Measurements from ENCODE around the gene ABCF3. TPM values are rescaled to one million over a fixed set of nuclear protein-coding genes. Genes with fewer than 3 reads are reported as not detected.

ABCF3 gene
- total RNA-seq, 2 experiments from 2014 or later = 61.3 to 68.7 TPM

GRCh38 chr3:184230081-184230602 is 44.1 kb downstream of the ABCF3 start:
- no peaks in the 10 kb centered on the region for H3K9me3 Mint-ChIP-seq

GRCh38 chr3:184230603-184231528 is 44.9 kb downstream of the ABCF3 start:
- no peak for DNase-seq
- Mint-ChIP-seq H3K4me1 (ENCODE audit: low read depth) (peaks cover 11% of the 10 kb centered on the region), H3K27me3 (peaks cover 33% of the 10 kb centered on the region), H3K36me3 (ENCODE audit: low read depth) (no peaks in the 10 kb centered on the region), H3K9me3 (no peaks in the 10 kb centered on the region), H3K4me3 (peak overlapping the region; percentile 50), H3K27ac (no peak overlapping the region)
- CTCF ChIA-PET = interaction anchor here (0.7 to 1.5 kb wide), 4 partner anchors 12 to 59 kb away, joined by 3 to 6 read pairs (median 4); no protein-coding TSS in a partner anchor
- no peak for TF ChIP-seq CTCF (IDR thresholded peaks at IDR 0.05)
- intact Hi-C loops (cut with micrococcal nuclease) = no loop called here
- no peak for ATAC-seq
- POLR2A ChIA-PET = interaction anchor here (1.3 to 1.7 kb wide), 2 partner anchors 15 to 31 kb away, joined by 5 read pairs; partner anchors contain the start of gene CAMK2N2

More at GRCh38 chr3:184230081-184230602, 44.1 kb downstream of the ABCF3 start:
- Mint-ChIP-seq H3K36me3 (ENCODE audit: low read depth) (no peaks in the 10 kb centered on the region), H3K4me3 (peak overlapping the region; percentile 54), H3K27me3 (peaks cover 36% of the 10 kb centered on the region), H3K4me1 (ENCODE audit: low read depth) (peaks cover 11% of the 10 kb centered on the region), H3K27ac (no peak overlapping the region)
- POLR2A ChIA-PET = interaction anchor here (0.8 to 3.1 kb wide), 5 partner anchors 10 to 62 kb away, joined by 3 to 9 read pairs (median 5); partner anchors contain the start of genes CAMK2N2 and EEF1AKMT4
- no peak for DNase-seq
- CTCF ChIA-PET = interaction anchor here (0.7 to 5.1 kb wide), 7 partner anchors 13 to 346 kb away, joined by 3 to 67 read pairs (median 4); partner anchors contain the start of genes EEF1AKMT4 and PARL
- ATAC-seq = no peak
- no peak for TF ChIP-seq CTCF (IDR thresholded peaks at IDR 0.05)
- intact Hi-C loops (cut with micrococcal nuclease) = no loop called here

- DNase-seq (no peak), ATAC-seq (no peak)
- no peak overlapping the region for H3K27ac Mint-ChIP-seq
- intact Hi-C loops (cut with micrococcal nuclease) = no loop called here
- no peaks in the 10 kb centered on the region for H3K9me3 Mint-ChIP-seq
- TF ChIP-seq CTCF (IDR thresholded peaks at IDR 0.05) = no peak
- peaks cover 33% of the 10 kb centered on the region for H3K27me3 Mint-ChIP-seq
- ChIA-PET CTCF (interaction anchor here (1.0 to 1.5 kb wide), 2 partner anchors 11 to 58 kb away, joined by 3 to 6 read pairs; no protein-coding TSS in a partner anchor), POLR2A (interaction anchor here (1.0 kb wide), 1 partner anchor 18 kb away, joined by 3 read pairs; the partner anchor contains the start of gene EEF1AKMT4)
- H3K4me1 Mint-ChIP-seq (ENCODE audit: low read depth) = peaks cover 11% of the 10 kb centered on the region
- H3K4me3 Mint-ChIP-seq = peak overlapping the region; percentile 50
- H3K36me3 Mint-ChIP-seq (ENCODE audit: low read depth) = no peaks in the 10 kb centered on the region
These were observed 45.7 kb downstream of the ABCF3 start for GRCh38 chr3:184231671-184232070.

- H3K9me3 Mint-ChIP-seq = no peaks in the 10 kb centered on the region
These were observed 47.3 kb downstream of the ABCF3 start for GRCh38 chr3:184233127-184233843.

More at GRCh38 chr3:184233127-184233843, 47.3 kb downstream of the ABCF3 start:
- ATAC-seq (no peak), DNase-seq (no peak)
- CTCF ChIA-PET = no interaction called here
- Mint-ChIP-seq H3K27ac (no peak overlapping the region), H3K4me1 (ENCODE audit: low read depth) (peaks cover 11% of the 10 kb centered on the region), H3K4me3 (no peak overlapping the region), H3K36me3 (ENCODE audit: low read depth) (no peaks in the 10 kb centered on the region), H3K27me3 (peaks cover 30% of the 10 kb centered on the region)
- POLR2A ChIA-PET = no interaction called here
- intact Hi-C loops (cut with micrococcal nuclease) = no loop called here
- no peak for TF ChIP-seq CTCF (IDR thresholded peaks at IDR 0.05)

Measured in activated CD8-positive, alpha-beta T cell treated with anti-CD3 and anti-CD28 coated beads for 36 hours (primary cell).